ENCODE data around the gene GLS2.

DNA sequence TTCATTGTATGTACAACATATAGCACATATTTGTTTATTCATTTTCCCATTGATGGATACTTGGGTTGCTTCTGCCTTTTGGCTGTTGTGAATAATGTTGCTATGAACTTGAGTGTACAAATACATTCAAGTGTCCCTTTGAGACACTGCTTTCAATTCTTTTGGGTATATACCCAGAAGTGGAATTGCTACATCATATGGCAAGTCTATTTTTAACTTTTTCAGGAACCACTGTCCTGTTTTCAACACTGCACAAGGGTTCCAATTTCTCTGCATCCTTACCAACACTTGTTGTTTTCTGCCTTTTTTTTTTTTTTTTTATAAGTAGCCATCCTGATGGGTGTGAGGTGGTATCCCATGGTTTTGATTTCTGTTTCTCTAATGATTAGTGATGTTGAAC lies 49.6 kb upstream of the GLS2 start:
- no peak for TF ChIP-seq CTCF (IDR thresholded peaks at IDR 0.05; ENCODE audit: insufficient read depth, low read length, poor library complexity, severe bottlenecking)
- TF ChIP-seq EZH2phosphoT487 (conservative IDR thresholded peaks at IDR 0.05; ENCODE audit: low read length): no peak
